ACHN (cell line): Measurements from ENCODE around the gene STMND1.

ENCODE experiments used
- DNase-seq: peaks from one replicate; pipeline ENCODE4 v3.0.0-alpha.2; 2015
- in situ Hi-C: cut with HindIII; loops from 2 replicates; pipeline ENCODE4 v1.10.0; 2017; ENCODE audit warnings: low sequenced_read_pairs, low pct_ligation_motif_present, low pct_unique_long_range_greater_than_20kb

The STMND1 gene

GRCh38 chr6:17152703-17153102, 50.9 kb downstream of the STMND1 start:
- in situ Hi-C loops: no loop called here
- no peak for DNase-seq

- DNase-seq: peak; percentile 68
- in situ Hi-C loops: no loop called here
Measured at GRCh38 chr6:17156112-17156921, 54.5 kb downstream of the STMND1 start.

GRCh38 chr6:17156966-17157365, 55.1 kb downstream of the STMND1 start:
- no peak for DNase-seq
- in situ Hi-C loops: no loop called here

- in situ Hi-C loops: no loop called here
- DNase-seq: no peak
Measured at GRCh38 chr6:17157617-17158016, 55.8 kb downstream of the STMND1 start.

- peak; percentile 15 for DNase-seq
- in situ Hi-C loops: no loop called here
Measured at GRCh38 chr6:17159240-17159639, 57.4 kb downstream of the STMND1 start.

- in situ Hi-C loops: no loop called here
- DNase-seq: no peak
Measured at GRCh38 chr6:17161076-17161475, 59.2 kb downstream of the STMND1 start.

DNA sequence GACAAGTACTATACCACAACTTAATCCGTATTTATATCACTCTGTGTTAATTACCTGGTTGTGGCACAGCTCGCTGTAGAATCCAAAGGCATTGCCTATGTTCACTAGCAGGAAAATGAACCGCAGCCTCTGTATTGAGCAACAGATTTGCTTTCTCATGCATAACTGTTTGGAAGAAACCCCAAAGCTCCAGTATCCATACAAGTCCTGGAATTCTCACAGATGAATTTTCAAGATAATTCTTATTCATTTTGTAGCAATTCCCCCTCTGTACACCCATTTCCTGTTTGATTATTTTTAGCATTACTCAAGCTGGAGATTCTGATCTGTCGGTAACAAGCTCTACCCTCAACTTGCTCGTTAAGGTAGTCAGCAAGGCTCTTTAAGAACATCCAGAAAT, 63.5 kb downstream of the STMND1 start:
- no peak for DNase-seq
- in situ Hi-C loops: no loop called here

GRCh38 chr6:17167327-17167979, 65.6 kb downstream of the STMND1 start:
- in situ Hi-C loops: no loop called here
- DNase-seq: peak; percentile 69

GRCh38 chr6:17169291-17169690, 67.4 kb downstream of the STMND1 start:
- DNase-seq: no peak
- in situ Hi-C loops: no loop called here

- in situ Hi-C loops: no loop called here
- DNase-seq: no peak
Measured at GRCh38 chr6:17169711-17170110, 67.9 kb downstream of the STMND1 start.

DNA sequence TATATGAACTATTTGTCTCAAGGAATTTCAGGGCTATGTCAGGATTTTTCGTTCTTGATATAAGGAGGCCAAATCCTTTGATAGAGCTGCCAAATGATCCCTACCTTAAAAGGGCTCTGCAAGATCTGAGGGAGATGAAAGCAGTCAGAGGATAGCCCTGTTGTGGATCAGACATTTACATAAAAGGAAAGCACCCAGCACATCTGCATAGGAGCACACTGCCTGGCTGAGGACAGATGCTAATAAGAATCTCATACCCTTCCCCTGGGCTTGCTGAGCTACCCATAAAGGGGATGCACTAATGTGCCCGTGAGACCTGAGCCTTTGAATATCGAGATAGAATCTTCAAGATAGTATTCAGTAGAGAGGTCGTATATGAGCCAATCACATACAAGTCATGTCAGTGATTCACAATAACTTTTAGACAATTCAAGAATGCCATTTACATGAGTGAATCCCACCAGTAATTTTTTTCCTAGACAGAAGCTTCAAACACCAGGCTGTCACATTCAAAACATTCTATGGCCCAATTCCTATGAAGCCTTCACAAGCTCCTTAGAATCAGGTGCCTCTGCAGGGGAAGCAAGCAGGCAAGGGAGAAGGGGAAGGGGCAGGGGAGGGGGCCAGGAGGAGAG, 71.1 kb downstream of the STMND1 start:
- DNase-seq: no peak
- in situ Hi-C loops: no loop called here

- in situ Hi-C loops: no loop called here
Measured at GRCh38 chr6:17178326-17178725, 76.5 kb downstream of the STMND1 start.

DNA sequence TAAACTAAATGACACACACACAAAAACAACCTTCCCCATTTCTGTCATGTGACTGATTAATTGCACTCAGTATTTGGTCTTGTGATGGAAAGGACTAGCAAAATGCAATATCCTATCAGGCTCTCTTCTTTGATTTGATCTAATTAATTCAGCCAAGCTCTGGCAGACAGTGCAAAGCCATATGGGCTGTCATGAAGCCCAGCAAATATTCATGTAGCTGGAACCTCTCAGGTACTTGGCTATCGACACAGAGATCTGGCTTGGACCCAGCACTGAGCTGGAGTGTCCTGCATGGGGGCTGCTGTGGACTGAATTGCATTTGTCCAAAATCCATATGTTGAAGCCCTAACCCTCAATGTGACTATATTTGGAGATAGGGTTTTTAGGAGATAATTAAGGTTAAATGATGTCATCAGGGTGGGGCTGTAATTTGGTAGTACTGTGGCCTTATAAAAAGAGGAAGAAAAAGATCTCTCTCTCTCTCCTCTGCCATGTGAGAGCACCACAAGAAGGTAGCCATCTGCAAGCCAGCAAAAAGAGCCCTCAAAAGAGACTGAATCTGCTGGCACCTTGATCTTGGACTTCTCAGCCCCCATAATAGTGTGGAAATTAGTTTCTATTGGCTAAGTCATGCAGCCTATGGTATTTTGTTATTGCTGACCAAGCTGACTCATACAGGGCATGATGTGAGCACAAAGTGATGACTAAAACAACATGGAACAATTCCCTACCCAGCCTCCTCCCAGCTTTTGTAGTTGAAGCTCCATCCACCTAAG, 77.1 kb downstream of the STMND1 start:
- DNase-seq: no peak
- in situ Hi-C loops: no loop called here

More at GRCh38 chr6:17178326-17178725, 76.5 kb downstream of the STMND1 start:
- no peak for DNase-seq

- no peak for DNase-seq
- in situ Hi-C loops: no loop called here
Measured at GRCh38 chr6:17179530-17180073, 77.8 kb downstream of the STMND1 start.
